Karpas-422 (cell line): ENCODE results near the gene FYB1. TPM values are rescaled to one million over a fixed set of nuclear protein-coding genes. Genes with fewer than 3 reads are reported as not detected.

Experiments
- DNase-seq: peaks from one replicate; pipeline ENCODE4 v3.0.0-alpha.2; 2015
- H2AFZ ChIP-seq: fragments of 200-600 bp; sonication (generic); 2 replicates; pipeline ENCODE4 v1.6.1; 2014; ENCODE audit warnings: antibody characterized with exemption, low read length, mixed read lengths
- H3K27ac ChIP-seq: fragments of 200-600 bp; sonication (generic); 2 replicates; pipeline ENCODE4 v1.5.1; 2014; ENCODE audit warnings: mild to moderate bottlenecking, low read length, moderate library complexity
- H3K27me3 ChIP-seq: fragments of 200-600 bp; sonication (generic); 2 replicates; pipeline ENCODE4 v1.6.1; 2014; ENCODE audit warnings: low read length, mixed read lengths
- H3K36me3 ChIP-seq: fragments of 200-600 bp; sonication (generic); 2 replicates; pipeline ENCODE4 v1.6.1; 2014; ENCODE audit warnings: low read length, mixed read lengths; ENCODE audit not compliant: insufficient read depth
- H3K4me1 ChIP-seq: fragments of 200-600 bp; sonication (generic); 2 replicates; pipeline ENCODE4 v1.6.1; 2014; ENCODE audit warnings: mild to moderate bottlenecking, low read length, mixed read lengths
- H3K4me2 ChIP-seq: fragments of 200-600 bp; sonication (generic); 2 replicates; pipeline ENCODE4 v1.6.1; 2014; ENCODE audit warnings: low read length, low read depth, mild to moderate bottlenecking; ENCODE audit not compliant: poor library complexity, severe bottlenecking
- H3K4me3 ChIP-seq: fragments of 200-600 bp; sonication (generic); 2 replicates; pipeline ENCODE4 v1.5.1; 2014; ENCODE audit warnings: mild to moderate bottlenecking, antibody characterized with exemption, low read length, mixed read lengths
- H3K79me2 ChIP-seq: fragments of 200-600 bp; sonication (generic); 2 replicates; pipeline ENCODE4 v1.6.1; 2014; ENCODE audit warnings: mild to moderate bottlenecking, low read length, mixed read lengths
- H3K9ac ChIP-seq: fragments of 200-600 bp; sonication (generic); 2 replicates; pipeline ENCODE4 v1.6.0; 2014; ENCODE audit warnings: low read length
- H3K9me2 ChIP-seq: fragments of 200-600 bp; sonication (generic), shearing (Covaris generic); replicated peaks from 2 replicates; pipeline ENCODE4 v1.6.0; 2014; ENCODE audit warnings: mild to moderate bottlenecking, low read length, moderate library complexity; ENCODE audit not compliant: insufficient read depth
- H3K9me3 ChIP-seq: fragments of 300-700, 200-600 bp; sonication (generic); 2 replicates; pipeline ENCODE4 v1.6.1; 2014; ENCODE audit warnings: low read length, mixed read lengths
- H4K20me1 ChIP-seq: fragments of 200-600 bp; sonication (generic); 2 replicates; pipeline ENCODE4 v1.6.1; 2014; ENCODE audit warnings: mild to moderate bottlenecking, antibody characterized with exemption, low read length, low read depth; ENCODE audit not compliant: insufficient read depth
- total RNA-seq: library from RNA; depleted of rRNA; stranded (reverse); fragments of >200 nt; shearing (Covaris generic); gene quantifications from 2 replicates; pipeline ENCODE4 v1.2.3, GENCODE V29; 2014; ENCODE audit warnings: low replicate concordance

Gene FYB1
- total RNA-seq, 1 experiment from 2014 or later, result 2.8 TPM

DNA sequence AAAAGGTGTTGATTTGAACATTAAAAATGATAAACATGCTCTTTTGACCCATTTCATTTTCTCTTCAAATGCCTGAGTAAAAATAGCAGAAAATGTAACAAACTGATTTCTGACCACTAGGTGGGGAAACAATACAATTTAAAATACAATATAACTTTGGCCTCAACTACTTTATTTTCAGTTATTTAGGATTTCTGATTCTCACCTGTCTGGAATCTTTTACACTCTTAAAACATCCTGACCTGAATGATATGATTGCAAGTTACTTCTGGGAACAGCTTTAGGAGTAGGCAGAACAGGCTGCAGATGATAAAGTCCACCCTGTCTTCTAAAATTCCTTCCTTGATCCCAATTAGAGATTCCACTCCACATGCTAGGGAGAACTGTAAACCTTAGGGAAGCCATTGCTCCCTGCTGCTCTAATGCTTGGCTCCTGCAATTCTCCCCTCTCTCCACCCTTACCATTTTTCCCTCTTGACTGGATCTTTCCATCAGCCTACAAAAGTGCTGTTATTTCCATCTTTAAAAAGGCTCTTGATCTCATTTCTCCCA is 70.3 kb downstream of the FYB1 start:
- no peaks in the 10 kb centered on the region for H4K20me1 ChIP-seq
- peaks cover 21% of the 10 kb centered on the region for H3K4me1 ChIP-seq
- no peak overlapping the region for H3K4me3 ChIP-seq
- no peaks in the 10 kb centered on the region for H3K36me3 ChIP-seq
- H3K9me3 ChIP-seq, result no peaks in the 10 kb centered on the region
- no peaks in the 10 kb centered on the region for H3K9me2 ChIP-seq
- H3K4me2 ChIP-seq, result no peak overlapping the region
- H3K9ac ChIP-seq, result no peak overlapping the region
- H3K27me3 ChIP-seq, result no peaks in the 10 kb centered on the region
- DNase-seq, result peak; percentile 63
- H3K79me2 ChIP-seq, result no peaks in the 10 kb centered on the region
- H2AFZ ChIP-seq, result no peak overlapping the region
- no peak overlapping the region for H3K27ac ChIP-seq

DNA sequence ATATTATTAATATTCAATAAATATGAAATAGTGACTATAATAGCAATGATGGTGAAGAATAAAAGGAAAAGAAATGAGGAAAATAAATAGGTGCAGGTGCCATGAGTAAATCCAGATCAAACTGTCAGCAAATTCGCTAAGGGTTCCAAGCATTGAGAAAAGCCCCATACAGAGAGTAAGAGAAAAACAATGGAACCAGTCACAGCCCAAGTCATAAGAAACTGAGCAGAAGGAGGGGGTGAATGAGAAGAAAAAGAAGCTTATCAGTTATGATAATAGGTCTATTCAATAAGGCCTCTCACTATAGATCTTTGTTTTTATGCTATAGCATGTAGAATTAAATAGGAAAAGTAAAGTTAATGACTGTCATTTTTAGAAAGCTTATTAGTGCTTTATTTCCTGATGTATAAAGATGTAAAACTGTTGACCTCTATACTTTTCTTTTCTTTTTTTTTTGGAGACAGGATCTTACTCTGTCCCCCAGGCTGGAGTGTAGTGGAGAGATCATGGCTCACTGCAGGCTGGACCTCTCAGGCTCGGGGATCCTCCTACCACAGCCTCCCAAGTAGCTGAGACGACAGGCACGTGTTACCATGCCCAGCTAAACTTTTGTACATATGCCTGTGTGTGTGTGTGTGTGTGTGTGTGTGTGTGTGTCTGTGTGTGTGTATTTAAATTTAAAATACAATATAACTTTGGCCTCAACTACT is 72.4 kb downstream of the FYB1 start:
- Histone ChIP-seq H3K4me1 (peaks cover 17% of the 10 kb centered on the region), H3K27me3 (no peaks in the 10 kb centered on the region), H3K9ac (no peak overlapping the region), H3K36me3 (no peaks in the 10 kb centered on the region), H3K4me2 (no peak overlapping the region), H3K79me2 (no peaks in the 10 kb centered on the region), H3K9me2 (no peaks in the 10 kb centered on the region), H3K4me3 (no peak overlapping the region), H2AFZ (no peak overlapping the region), H3K9me3 (no peaks in the 10 kb centered on the region), H4K20me1 (no peaks in the 10 kb centered on the region), H3K27ac (no peak overlapping the region)
- DNase-seq, result no peak

DNA sequence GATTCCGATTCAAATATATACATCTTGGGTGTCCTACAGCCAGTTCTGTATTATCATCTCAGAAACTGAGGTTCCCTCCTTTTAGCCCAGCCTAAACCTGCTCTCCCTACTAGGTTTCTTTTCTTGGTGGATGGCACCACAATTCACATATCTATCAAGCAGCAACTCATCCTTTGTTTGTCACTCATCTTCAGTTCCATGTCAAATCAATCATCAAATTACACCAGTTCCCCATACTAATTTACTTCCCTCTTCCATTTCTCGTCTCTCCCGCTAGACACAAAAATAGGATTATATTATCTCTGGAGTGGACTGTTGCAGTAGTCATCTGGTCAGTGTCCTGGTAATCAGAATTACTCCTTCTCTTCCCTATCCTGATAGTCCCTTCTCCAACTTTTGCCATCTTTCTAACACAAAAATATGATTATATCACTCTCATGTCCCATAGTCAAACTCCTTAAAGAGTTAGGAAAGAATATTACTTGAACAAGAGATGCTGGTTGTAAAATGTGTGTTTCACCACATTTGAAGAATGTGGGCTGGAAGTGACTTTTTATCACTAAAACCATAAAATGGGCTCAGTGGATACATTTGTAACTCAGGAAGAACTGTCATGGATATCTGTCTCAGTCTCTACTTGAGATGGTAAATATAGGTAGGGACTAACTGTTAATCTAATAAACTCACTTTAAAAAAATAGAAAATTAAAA is 76.1 kb downstream of the FYB1 start:
- Histone ChIP-seq H3K9ac (no peak overlapping the region), H2AFZ (no peak overlapping the region), H3K9me3 (no peaks in the 10 kb centered on the region), H3K79me2 (no peaks in the 10 kb centered on the region), H3K9me2 (no peaks in the 10 kb centered on the region), H3K27ac (no peak overlapping the region), H4K20me1 (no peaks in the 10 kb centered on the region), H3K4me1 (peaks cover 3% of the 10 kb centered on the region; the same call in 1 of the 2 replicates), H3K4me3 (no peak overlapping the region), H3K27me3 (no peaks in the 10 kb centered on the region), H3K36me3 (no peaks in the 10 kb centered on the region), H3K4me2 (no peak overlapping the region)
- no peak for DNase-seq

DNA sequence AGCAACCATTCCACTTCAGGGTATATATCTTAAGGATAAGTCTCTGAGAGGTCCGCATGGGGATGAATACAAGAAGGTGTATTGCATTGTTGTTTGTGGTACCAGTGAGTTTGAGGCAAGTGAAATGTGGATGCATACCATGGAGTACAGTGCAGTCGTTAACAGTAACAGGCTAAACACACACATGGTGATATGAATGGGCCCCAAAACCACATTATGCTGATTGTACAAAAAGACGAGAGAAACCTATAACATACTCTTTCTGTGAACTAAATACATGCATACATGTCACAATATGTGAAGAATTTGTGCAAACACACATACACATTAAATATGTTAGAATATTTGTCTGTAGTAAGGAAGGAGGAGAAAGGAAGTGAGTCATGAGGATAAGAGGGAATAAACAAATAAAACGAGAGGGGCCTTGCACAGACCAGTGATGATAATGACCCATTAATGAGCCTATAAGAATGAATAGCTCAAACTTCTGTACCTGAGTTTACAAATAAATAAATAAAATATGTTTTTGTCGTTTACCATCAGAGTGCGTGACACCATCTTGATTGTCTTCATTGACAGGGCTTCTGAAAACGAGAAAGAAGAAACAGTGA is 78.7 kb downstream of the FYB1 start:
- Histone ChIP-seq H3K79me2 (no peaks in the 10 kb centered on the region), H3K4me1 (no peaks in the 10 kb centered on the region), H3K9me3 (no peaks in the 10 kb centered on the region), H4K20me1 (no peaks in the 10 kb centered on the region), H3K27me3 (no peaks in the 10 kb centered on the region), H3K27ac (no peak overlapping the region), H3K9ac (no peak overlapping the region), H3K4me3 (no peak overlapping the region), H3K4me2 (no peak overlapping the region), H3K9me2 (no peaks in the 10 kb centered on the region), H3K36me3 (no peaks in the 10 kb centered on the region), H2AFZ (no peak overlapping the region)
- DNase-seq, result no peak

DNA sequence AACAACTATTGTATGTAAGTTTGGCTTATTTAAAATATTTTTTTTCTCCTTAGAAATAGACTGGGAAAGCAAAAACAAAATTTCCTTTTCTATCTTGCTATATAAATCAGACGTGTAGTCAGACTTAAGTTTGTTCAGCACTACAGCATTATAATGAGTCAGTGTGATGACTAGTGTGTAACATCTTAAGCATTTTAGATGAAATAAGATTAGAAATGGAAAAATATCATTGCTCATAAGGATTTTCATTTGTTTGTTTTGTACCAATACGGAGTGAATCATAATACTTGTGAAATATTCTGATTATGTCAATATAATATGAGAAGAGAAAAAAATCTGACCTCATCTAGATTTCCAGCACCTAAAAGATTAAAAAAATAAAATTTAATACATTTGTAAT is 80.5 kb downstream of the FYB1 start:
- Histone ChIP-seq H3K27me3 (no peaks in the 10 kb centered on the region), H4K20me1 (no peaks in the 10 kb centered on the region), H3K36me3 (no peaks in the 10 kb centered on the region), H3K4me3 (no peak overlapping the region), H3K4me1 (no peaks in the 10 kb centered on the region), H3K9ac (no peak overlapping the region), H3K9me3 (no peaks in the 10 kb centered on the region), H3K27ac (no peak overlapping the region), H3K9me2 (no peaks in the 10 kb centered on the region), H3K4me2 (no peak overlapping the region), H2AFZ (no peak overlapping the region), H3K79me2 (no peaks in the 10 kb centered on the region)
- DNase-seq, result no peak

DNA sequence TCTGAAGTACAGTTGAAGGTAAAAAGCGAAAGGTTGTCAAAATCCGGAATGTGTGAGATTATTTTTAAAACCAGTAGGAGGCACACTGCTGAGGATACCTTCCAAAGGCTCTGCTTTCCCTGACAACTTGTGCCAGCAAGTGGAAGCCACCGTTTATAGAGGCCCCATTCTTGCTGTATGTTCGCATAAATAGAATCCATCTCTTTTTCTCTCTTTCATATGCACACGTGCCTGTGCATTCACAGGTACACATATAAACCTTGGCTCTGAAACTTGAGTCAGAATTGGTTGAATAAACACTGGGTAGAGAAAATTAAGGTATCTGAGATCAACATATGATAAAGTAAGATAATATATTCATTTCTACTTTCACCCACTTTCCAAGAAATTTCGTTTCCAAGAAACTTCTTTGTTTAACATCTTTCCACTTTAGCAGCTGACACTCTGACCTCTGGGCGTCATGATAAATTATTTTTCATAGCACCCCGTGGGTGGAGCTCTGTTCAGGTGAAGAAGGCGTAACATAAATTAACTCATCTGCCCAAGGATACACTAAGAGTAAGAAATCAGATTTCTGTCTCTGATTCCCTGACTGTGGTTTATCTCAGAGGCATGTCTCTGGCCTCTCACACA is 81.4 kb downstream of the FYB1 start:
- Histone ChIP-seq H2AFZ (no peak overlapping the region), H3K36me3 (no peaks in the 10 kb centered on the region), H3K9me2 (no peaks in the 10 kb centered on the region), H3K9ac (no peak overlapping the region), H3K4me1 (no peaks in the 10 kb centered on the region), H3K79me2 (no peaks in the 10 kb centered on the region), H3K4me2 (no peak overlapping the region), H4K20me1 (no peaks in the 10 kb centered on the region), H3K27me3 (no peaks in the 10 kb centered on the region), H3K4me3 (no peak overlapping the region), H3K27ac (no peak overlapping the region), H3K9me3 (no peaks in the 10 kb centered on the region)
- DNase-seq, result no peak

DNA sequence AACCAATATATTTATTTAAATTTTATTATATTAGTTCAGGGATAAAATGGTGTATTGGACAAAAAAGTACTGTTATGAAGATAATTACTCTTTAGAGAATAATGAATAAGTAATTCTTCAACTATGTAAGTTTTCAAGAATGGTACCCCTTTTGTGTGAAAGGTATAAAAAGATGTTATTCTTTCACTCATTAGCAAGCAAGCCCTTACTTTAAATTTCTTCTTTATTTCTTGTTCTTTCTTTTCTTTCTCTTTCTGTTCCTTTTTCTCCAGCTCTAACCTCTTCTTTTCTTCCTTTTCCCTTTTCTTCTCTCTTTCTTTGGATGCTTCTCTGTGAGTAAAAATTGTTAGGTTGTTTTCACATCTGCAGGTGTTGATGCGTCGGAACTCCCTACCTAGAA is 82.0 kb downstream of the FYB1 start:
- no peak overlapping the region for H3K27ac ChIP-seq
- no peaks in the 10 kb centered on the region for H3K36me3 ChIP-seq
- H3K9me2 ChIP-seq, result no peaks in the 10 kb centered on the region
- no peak overlapping the region for H3K9ac ChIP-seq
- H3K4me3 ChIP-seq, result no peak overlapping the region
- no peaks in the 10 kb centered on the region for H3K79me2 ChIP-seq
- H3K4me1 ChIP-seq, result no peaks in the 10 kb centered on the region
- no peak for DNase-seq
- H3K4me2 ChIP-seq, result no peak overlapping the region
- no peaks in the 10 kb centered on the region for H4K20me1 ChIP-seq
- no peak overlapping the region for H2AFZ ChIP-seq
- no peaks in the 10 kb centered on the region for H3K9me3 ChIP-seq
- H3K27me3 ChIP-seq, result no peaks in the 10 kb centered on the region

DNA sequence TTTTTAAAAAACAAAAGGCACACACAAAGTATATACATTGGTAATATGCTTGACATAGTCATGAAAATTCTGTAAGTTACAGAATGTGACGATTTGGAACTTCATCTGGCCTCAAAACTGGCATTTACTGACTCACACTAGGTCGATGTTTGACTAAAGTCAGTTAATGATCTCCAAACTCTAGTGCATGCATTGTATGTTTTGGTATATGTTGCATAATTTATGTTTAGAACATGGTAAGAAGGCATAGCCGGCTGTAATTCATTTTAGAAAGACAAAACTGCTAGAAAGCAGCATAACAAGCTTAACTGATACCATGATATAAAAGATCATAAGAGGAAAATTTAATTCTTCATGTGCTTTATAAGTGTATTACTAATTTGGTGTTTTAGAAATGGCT is 86.6 kb downstream of the FYB1 start:
- H3K9ac ChIP-seq, result no peak overlapping the region
- no peaks in the 10 kb centered on the region for H3K9me3 ChIP-seq
- no peak overlapping the region for H3K4me2 ChIP-seq
- no peaks in the 10 kb centered on the region for H4K20me1 ChIP-seq
- no peak overlapping the region for H3K27ac ChIP-seq
- no peaks in the 10 kb centered on the region for H3K4me1 ChIP-seq
- H2AFZ ChIP-seq, result no peak overlapping the region
- no peaks in the 10 kb centered on the region for H3K36me3 ChIP-seq
- DNase-seq, result no peak
- no peaks in the 10 kb centered on the region for H3K79me2 ChIP-seq
- H3K27me3 ChIP-seq, result no peaks in the 10 kb centered on the region
- no peaks in the 10 kb centered on the region for H3K9me2 ChIP-seq
- H3K4me3 ChIP-seq, result no peak overlapping the region
